PC-9 (cell line): Measurements from ENCODE around the gene ARHGEF7. TPM values are rescaled to one million over a fixed set of nuclear protein-coding genes. Genes with fewer than 3 reads are reported as not detected.

Experiments
- BruUV-seq: library from RNA; stranded (reverse); fragments of 400-500 nt; replicated peaks from 2 replicates; lab custom pipeline; 2021; lab: Mats Ljungman, UMichigan
- CTCF ChIA-PET: fragments of 300-600 bp; sonication (Branson Sonifier 250); formaldehyde crosslinking; loops from one replicate; lab custom pipeline; 2022; ENCODE audit warnings: antibody characterized with exemption; lab: Charles Lee
- POLR2A ChIA-PET: fragments of 300-600 bp; sonication (Branson Sonifier 250); formaldehyde crosslinking; loops from one replicate; lab custom pipeline; 2022; ENCODE audit warnings: antibody characterized with exemption; ENCODE audit not compliant: unreplicated experiment; lab: Charles Lee
- DNase-seq, 2 experiments: peaks; one replicate each; pipeline versions ENCODE4 v3.0.0 to v3.0.0-alpha.2; 2015 to 2022; ENCODE audit warnings: mixed read lengths in 1 of 2
- H2AFZ ChIP-seq: fragments of 200-600 bp; sonication (generic); 2 replicates; pipeline ENCODE4 v1.8.1; 2017; ENCODE audit warnings: antibody characterized with exemption
- H3F3A ChIP-seq: fragments of 200-600 bp; sonication (generic); 2 replicates; pipeline ENCODE4 v1.8.1; 2017; ENCODE audit warnings: antibody characterized with exemption, mild to moderate bottlenecking, low read depth; ENCODE audit not compliant: insufficient read depth
- H3K27ac ChIP-seq: fragments of 200-600 bp; sonication (generic); 2 replicates; pipeline ENCODE4 v1.6.1; 2016; ENCODE audit warnings: mixed run types
- H3K27me3 ChIP-seq: fragments of 200-600 bp; sonication (generic); 2 replicates; pipeline ENCODE4 v1.6.1; 2016; ENCODE audit warnings: low read depth, mixed run types; ENCODE audit not compliant: insufficient read depth
- H3K36me3 ChIP-seq: fragments of 200-600 bp; sonication (generic); 2 replicates; pipeline ENCODE4 v1.6.1; 2016; ENCODE audit warnings: low read depth, mixed run types
- H3K4me1 ChIP-seq: fragments of 200-600 bp; sonication (generic); replicated peaks from 2 replicates; pipeline ENCODE4 v1.6.1; 2016; ENCODE audit warnings: mixed run types; ENCODE audit not compliant: insufficient read depth
- H3K4me2 ChIP-seq: fragments of 200-600 bp; sonication (generic); 2 replicates; pipeline ENCODE4 v1.6.1; 2017; ENCODE audit warnings: mixed run types
- H3K4me3 ChIP-seq: fragments of 200-600 bp; sonication (generic); 2 replicates; pipeline ENCODE4 v1.6.1; 2016; ENCODE audit warnings: mixed run types
- H3K79me2 ChIP-seq: fragments of 200-600 bp; sonication (generic); 2 replicates; pipeline ENCODE4 v1.6.1; 2017; ENCODE audit warnings: low read depth, mixed run types
- H3K9me2 ChIP-seq: fragments of 200-600 bp; sonication (generic); 2 replicates; pipeline ENCODE4 v1.8.1; 2017; ENCODE audit warnings: mild to moderate bottlenecking; ENCODE audit not compliant: insufficient read depth
- H3K9me3 ChIP-seq: fragments of 200-600 bp; sonication (generic); 2 replicates; pipeline ENCODE4 v1.8.1; 2016; ENCODE audit warnings: low read depth; ENCODE audit not compliant: insufficient read depth
- H4K20me1 ChIP-seq: fragments of 200-600 bp; sonication (generic); 2 replicates; pipeline ENCODE4 v1.8.1; 2017; ENCODE audit not compliant: insufficient read depth
- CTCF ChIP-seq: fragments of 200-600 bp; sonication (generic); conservative IDR thresholded peaks from 2 replicates; pipeline ENCODE4 v1.6.1; 2017; ENCODE audit warnings: mixed run types, antibody characterized with exemption, mild to moderate bottlenecking, moderate library complexity
- EZH2 ChIP-seq: fragments of 200-600 bp; sonication (generic); IDR thresholded peaks from 2 replicates; pipeline ENCODE4 v1.8.0; 2017; ENCODE audit warnings: antibody characterized with exemption, low read depth
- intact Hi-C: fragments of 100-400 bp; cut with micrococcal nuclease; formaldehyde crosslinking; loops from one replicate; pipeline ENCODE4 v1.10.0; 2022; ENCODE audit not compliant: unreplicated experiment
- total RNA-seq: library from RNA; stranded (reverse); gene quantifications from 2 replicates; pipeline ENCODE4 v1.2.3, GENCODE V29; 2021

ARHGEF7 gene
- total RNA-seq, 1 experiment from 2014 or later = 37.0 TPM

- Histone ChIP-seq H3K9me2 (no peaks in the 10 kb centered on the region), H3K4me1 (no peaks in the 10 kb centered on the region), H3K4me2 (no peak overlapping the region), H3K9me3 (no peaks in the 10 kb centered on the region), H3F3A (no peaks in the 10 kb centered on the region), H3K79me2 (no peaks in the 10 kb centered on the region), H3K36me3 (no peaks in the 10 kb centered on the region), H3K27ac (no peak overlapping the region), H3K4me3 (no peak overlapping the region), H4K20me1 (no peaks in the 10 kb centered on the region), H2AFZ (no peak overlapping the region), H3K27me3 (peaks cover 90% of the 10 kb centered on the region)
- ChIA-PET CTCF (no interaction called here), POLR2A (no interaction called here)
- BruUV-seq = no TSS peak
- TF ChIP-seq CTCF (no peak), EZH2 (no peak)
- intact Hi-C loops = no loop called here
- DNase-seq = no peak
Measured at GRCh38 chr13:111326981-111327642, 212.0 kb downstream of the ARHGEF7 start.

GRCh38 chr13:111327730-111328573 is 212.8 kb downstream of the ARHGEF7 start:
- Histone ChIP-seq H3F3A (no peaks in the 10 kb centered on the region), H3K36me3 (no peaks in the 10 kb centered on the region), H4K20me1 (no peaks in the 10 kb centered on the region), H3K4me2 (no peak overlapping the region), H3K4me1 (no peaks in the 10 kb centered on the region), H3K79me2 (no peaks in the 10 kb centered on the region), H3K9me2 (no peaks in the 10 kb centered on the region), H3K9me3 (no peaks in the 10 kb centered on the region), H3K4me3 (no peak overlapping the region), H2AFZ (no peak overlapping the region), H3K27me3 (peaks cover 97% of the 10 kb centered on the region), H3K27ac (no peak overlapping the region)
- intact Hi-C loops = no loop called here
- BruUV-seq = no TSS peak
- TF ChIP-seq CTCF = no peak
- 0 out of 2 replicates have a peak, but pooled peaks have one; percentile 26 for TF ChIP-seq EZH2
- ChIA-PET POLR2A (no interaction called here), CTCF (no interaction called here)
- no peak for DNase-seq

- Histone ChIP-seq H3K9me3 (no peaks in the 10 kb centered on the region), H3K79me2 (no peaks in the 10 kb centered on the region), H3K9me2 (no peaks in the 10 kb centered on the region), H3K27ac (no peak overlapping the region), H4K20me1 (no peaks in the 10 kb centered on the region), H2AFZ (no peak overlapping the region), H3K36me3 (no peaks in the 10 kb centered on the region), H3F3A (no peaks in the 10 kb centered on the region), H3K4me2 (no peak overlapping the region), H3K27me3 (peaks cover 97% of the 10 kb centered on the region), H3K4me3 (no peak overlapping the region), H3K4me1 (no peaks in the 10 kb centered on the region)
- no TSS peak for BruUV-seq
- no peak for DNase-seq
- CTCF ChIA-PET = no interaction called here
- no peak for TF ChIP-seq EZH2
- TF ChIP-seq CTCF = no peak
- POLR2A ChIA-PET = no interaction called here
- intact Hi-C loops = no loop called here
Measured at GRCh38 chr13:111328574-111329410, 213.7 kb downstream of the ARHGEF7 start.
